ENCODE results near the gene SCAF8. TPM values are rescaled to one million over a fixed set of nuclear protein-coding genes. Genes with fewer than 3 reads are reported as not detected.
"Not testable (repeated sequence)": the region's sequence is repeated elsewhere in the genome, so short reads cannot be mapped to it uniquely, and the experiment has no call there.

SCAF8 gene
- total and polyA plus RNA-seq, 2 experiments from 2014 or later, result 18.9 to 42.0 TPM

- Histone ChIP-seq H3K27me3 (no peaks in the 10 kb centered on the region), H3K4me1 (ENCODE audit: low read depth) (no peaks in the 10 kb centered on the region), H3K27ac (no peak overlapping the region), H3K36me3 (peaks cover 30% of the 10 kb centered on the region), H3K4me3 (no peak overlapping the region), H3K9me3 (ENCODE audit: low read depth) (no peaks in the 10 kb centered on the region)
- TF ChIP-seq CTCF (IDR thresholded peaks at IDR 0.05; ENCODE audit: low read depth, low read length), result no peak
- DNase-seq (ENCODE audit: low read depth in 1 of 2, low spot score in 1 of 2), result no peak
Observed at GRCh38 chr6:154797857-154798256, 64.6 kb downstream of the SCAF8 start.

GRCh38 chr6:154800338-154800737, 67.1 kb downstream of the SCAF8 start:
- no peak for TF ChIP-seq CTCF (IDR thresholded peaks at IDR 0.05; ENCODE audit: low read depth, low read length)
- H3K4me1 ChIP-seq (ENCODE audit: low read depth), result no peaks in the 10 kb centered on the region
- no peak for DNase-seq (ENCODE audit: low read depth in 1 of 2, low spot score in 1 of 2)
- no peaks in the 10 kb centered on the region for H3K27me3 ChIP-seq
- no peaks in the 10 kb centered on the region for H3K9me3 ChIP-seq (ENCODE audit: low read depth)
- no peak overlapping the region for H3K27ac ChIP-seq
- H3K36me3 ChIP-seq, result peaks cover 42% of the 10 kb centered on the region
- H3K4me3 ChIP-seq, result no peak overlapping the region

- TF ChIP-seq CTCF (IDR thresholded peaks at IDR 0.05; ENCODE audit: low read depth, low read length), result peak; percentile 46
- Histone ChIP-seq H3K27me3 (no peaks in the 10 kb centered on the region), H3K4me1 (ENCODE audit: low read depth) (no peaks in the 10 kb centered on the region), H3K36me3 (peaks cover 78% of the 10 kb centered on the region), H3K27ac (no peak overlapping the region), H3K9me3 (ENCODE audit: low read depth) (no peaks in the 10 kb centered on the region), H3K4me3 (no peak overlapping the region)
- peak; percentile 23 to 71 for DNase-seq (ENCODE audit: low read depth in 1 of 2, low spot score in 1 of 2)
Observed at GRCh38 chr6:154805288-154805911, 72.2 kb downstream of the SCAF8 start.

- Histone ChIP-seq H3K4me3 (no peak overlapping the region), H3K27me3 (no peaks in the 10 kb centered on the region), H3K9me3 (ENCODE audit: low read depth) (no peaks in the 10 kb centered on the region), H3K36me3 (peaks cover 92% of the 10 kb centered on the region), H3K27ac (no peak overlapping the region), H3K4me1 (ENCODE audit: low read depth) (no peaks in the 10 kb centered on the region)
- DNase-seq (ENCODE audit: low read depth in 1 of 2, low spot score in 1 of 2), result no peak
- TF ChIP-seq CTCF (IDR thresholded peaks at IDR 0.05; ENCODE audit: low read depth, low read length), result no peak
Observed at GRCh38 chr6:154806804-154807203, 73.6 kb downstream of the SCAF8 start.

GRCh38 chr6:154811663-154812062, 78.4 kb downstream of the SCAF8 start:
- peaks cover 85% of the 10 kb centered on the region for H3K36me3 ChIP-seq
- H3K27ac ChIP-seq; DNase-seq (ENCODE audit: low read depth in 1 of 2, low spot score in 1 of 2); H3K4me3 ChIP-seq; H3K9me3 ChIP-seq (ENCODE audit: low read depth); H3K4me1 ChIP-seq (ENCODE audit: low read depth); H3K27me3 ChIP-seq: not testable (repeated sequence)

GRCh38 chr6:154814063-154814462, 80.8 kb downstream of the SCAF8 start:
- no peak for TF ChIP-seq CTCF (IDR thresholded peaks at IDR 0.05; ENCODE audit: low read depth, low read length)
- Histone ChIP-seq H3K9me3 (ENCODE audit: low read depth) (no peaks in the 10 kb centered on the region), H3K36me3 (peaks cover 86% of the 10 kb centered on the region), H3K27ac (no peak overlapping the region), H3K27me3 (no peaks in the 10 kb centered on the region), H3K4me1 (ENCODE audit: low read depth) (no peaks in the 10 kb centered on the region), H3K4me3 (no peak overlapping the region)
- no peak for DNase-seq (ENCODE audit: low read depth in 1 of 2, low spot score in 1 of 2)

Measured in cardiac muscle cell (in vitro differentiated cells and primary cell).